Type B pancreatic cell (in vitro differentiated cells): ENCODE measurements around the gene LRFN2. TPM values are rescaled to one million over a fixed set of nuclear protein-coding genes. Genes with fewer than 3 reads are reported as not detected.

Experiments used
- DNase-seq: peaks from one replicate; pipeline ENCODE4 v3.0.0; 2021; ENCODE audit warnings: mixed read lengths; ENCODE audit not compliant: unreplicated experiment; ENCODE audit errors: extremely low spot score
- H3K27ac Mint-ChIP-seq: 2 replicates; pipeline ENCODE4 v1.8.0; 2021; ENCODE audit warnings: mild to moderate bottlenecking, mixed read lengths
- H3K27me3 Mint-ChIP-seq: 2 replicates; pipeline ENCODE4 v1.8.0; 2021; ENCODE audit warnings: mixed read lengths
- H3K36me3 Mint-ChIP-seq: 2 replicates; pipeline ENCODE4 v1.8.0; 2021; ENCODE audit warnings: mixed read lengths
- H3K4me1 Mint-ChIP-seq: one replicate; pipeline ENCODE4 v1.8.0; 2021; ENCODE audit warnings: mixed read lengths; ENCODE audit not compliant: unreplicated experiment
- H3K4me3 Mint-ChIP-seq: 2 replicates; pipeline ENCODE4 v1.8.0; 2021; ENCODE audit warnings: mild to moderate bottlenecking, mixed read lengths
- H3K9me3 Mint-ChIP-seq: 2 replicates; pipeline ENCODE4 v1.8.0; 2021; ENCODE audit warnings: mixed read lengths
- CTCF ChIP-seq: fragments of 200-600 bp; sonication (generic); conservative IDR thresholded peaks from 2 replicates; pipeline ENCODE4 v1.5.0; 2021; ENCODE audit warnings: antibody characterized with exemption, mild to moderate bottlenecking
- total RNA-seq: library from RNA; stranded (reverse); gene quantifications from 2 replicates; pipeline ENCODE4 v1.2.1, GENCODE V29; 2021; ENCODE audit warnings: low replicate concordance

The LRFN2 gene
- total RNA-seq, 1 donor from 2014 or later: 3.4 TPM

GRCh38 chr6:40629463-40629862 is 42.3 kb upstream of the LRFN2 start:
- H3K27me3 Mint-ChIP-seq: peaks cover 8% of the 10 kb centered on the region
- H3K4me1 Mint-ChIP-seq: peaks cover 24% of the 10 kb centered on the region
- no peaks in the 10 kb centered on the region for H3K36me3 Mint-ChIP-seq
- no peak overlapping the region for H3K27ac Mint-ChIP-seq
- no peak for TF ChIP-seq CTCF
- DNase-seq: no peak
- H3K4me3 Mint-ChIP-seq: no peak overlapping the region
- peaks cover 5% of the 10 kb centered on the region for H3K9me3 Mint-ChIP-seq

GRCh38 chr6:40627316-40627715 is 40.2 kb upstream of the LRFN2 start:
- Mint-ChIP-seq H3K4me3 (no peak overlapping the region), H3K27me3 (peaks cover 12% of the 10 kb centered on the region), H3K4me1 (peaks cover 21% of the 10 kb centered on the region), H3K27ac (no peak overlapping the region), H3K9me3 (peaks cover 5% of the 10 kb centered on the region), H3K36me3 (no peaks in the 10 kb centered on the region)
- TF ChIP-seq CTCF: no peak
- DNase-seq: no peak

- Mint-ChIP-seq H3K36me3 (no peaks in the 10 kb centered on the region), H3K9me3 (peaks cover 5% of the 10 kb centered on the region), H3K4me1 (peaks cover 17% of the 10 kb centered on the region), H3K4me3 (no peak overlapping the region), H3K27me3 (peaks cover 16% of the 10 kb centered on the region), H3K27ac (no peak overlapping the region)
- no peak for TF ChIP-seq CTCF
- DNase-seq: no peak
Measured at GRCh38 chr6:40626886-40627285, 39.7 kb upstream of the LRFN2 start.

GRCh38 chr6:40623932-40624331 is 36.8 kb upstream of the LRFN2 start:
- Mint-ChIP-seq H3K4me1 (peaks cover 11% of the 10 kb centered on the region), H3K36me3 (no peaks in the 10 kb centered on the region), H3K27me3 (peaks cover 12% of the 10 kb centered on the region), H3K4me3 (no peak overlapping the region), H3K9me3 (peaks cover 5% of the 10 kb centered on the region), H3K27ac (no peak overlapping the region)
- no peak for TF ChIP-seq CTCF
- DNase-seq: no peak

- no peak for DNase-seq
- Mint-ChIP-seq H3K9me3 (peaks cover 5% of the 10 kb centered on the region), H3K4me3 (no peak overlapping the region), H3K36me3 (no peaks in the 10 kb centered on the region), H3K27ac (no peak overlapping the region), H3K27me3 (peaks cover 13% of the 10 kb centered on the region), H3K4me1 (peaks cover 11% of the 10 kb centered on the region)
- TF ChIP-seq CTCF: no peak
Measured at GRCh38 chr6:40623178-40623577, 36.0 kb upstream of the LRFN2 start.
